GM18502 (cell line): ENCODE measurements around the gene SPRTN.

Experiments used
- ATAC-seq: cut with Tn5 transposase; IDR thresholded peaks from one replicate; pipeline ENCODE4 v1.9.1; 2021; ENCODE audit warnings: mild to moderate bottlenecking; ENCODE audit not compliant: unreplicated experiment, poor library complexity

Gene SPRTN

GRCh38 chr1:231404318-231404717 lies 66.2 kb downstream of the SPRTN start:
- no peak for ATAC-seq
